ENCODE data around the gene UMODL1. TPM values are rescaled to one million over a fixed set of nuclear protein-coding genes. Genes with fewer than 3 reads are reported as not detected.

UMODL1 gene
- total and polyA plus RNA-seq, 10 of the 15 experiments (the other 5 are each of a cell fraction or from before 2014, with no cell fraction given): 0.01 to 0.11 (median 0.03) TPM; not detected in 5

GRCh38 chr21:42153746-42154145 lies 82.6 kb downstream of the UMODL1 start:
- no peaks in the 10 kb centered on the region for H3K4me1 ChIP-seq (ENCODE audit: control insufficient read depth, insufficient read depth, low read length)
- no peaks in the 10 kb centered on the region for H4K20me1 ChIP-seq (ENCODE audit: control insufficient read depth, insufficient read depth)
- RAD21 ChIA-PET (ENCODE audit: unreplicated experiment): interaction anchor here (1.3 kb wide), 1 partner anchor 105 kb away, joined by 3 read pairs; no protein-coding TSS in a partner anchor
- H3K36me3 ChIP-seq (ENCODE audit: control insufficient read depth in 2 of 2, insufficient read depth in 2 of 2, low read length in 1 of 2): no peaks in the 10 kb centered on the region
- POLR2A ChIA-PET: no interaction called here
- no peak overlapping the region for H3K27ac ChIP-seq (ENCODE audit: control insufficient read depth, insufficient read depth)
- H3K9me3 ChIP-seq (replicated peaks; ENCODE audit: control insufficient read depth, insufficient read depth, low read length): no peaks in the 10 kb centered on the region
- no peak overlapping the region for H2AFZ ChIP-seq (ENCODE audit: control insufficient read depth, low read depth, low read length)
- in situ Hi-C loops (cut with MboI) (no loop called here), intact Hi-C loops (cut with micrococcal nuclease; ENCODE audit: unreplicated experiment) (no loop called here)
- no peak for ATAC-seq
- no peak overlapping the region for H3K4me3 ChIP-seq
- H3K9ac ChIP-seq (ENCODE audit: control insufficient read depth, insufficient read depth, low read length): no peak overlapping the region
- SMC1A ChIA-PET (ENCODE audit: uncharacterized antibody, unreplicated experiment): interaction anchor here (1.7 to 3.0 kb wide), 3 partner anchors 8 to 105 kb away, joined by 5 to 13 read pairs (median 6); no protein-coding TSS in a partner anchor
- H3K79me2 ChIP-seq (ENCODE audit: control insufficient read depth, insufficient read depth, low read length): no peaks in the 10 kb centered on the region
- WGBS (ENCODE audit: insufficient coverage, insufficient replicate concordance, low lambda C conversion rate, missing lambda C conversion rate): 36% methylated on average over 13 of the region's 13 CpGs
- H3K27me3 ChIP-seq (replicated peaks in 1 of 2; ENCODE audit: control insufficient read depth in 2 of 2, insufficient read depth in 2 of 2, low read length in 1 of 2): no peaks in the 10 kb centered on the region; a peak in 2 of 4 replicates
- CTCF ChIA-PET: interaction anchor here (1.3 to 3.5 kb wide), 2 partner anchors 8 to 106 kb away, joined by 3 to 26 read pairs; no protein-coding TSS in a partner anchor
- no TSS peak for BruUV-seq (replicated peaks)
- no peak for FAIRE-seq
- DNase-seq (ENCODE audit: low read depth, low spot score): no peak
- no peak for TF ChIP-seq TCF7 (IDR thresholded peaks at IDR 0.05; ENCODE audit: borderline replicate concordance)
- TF ChIP-seq SMC3 (IDR thresholded peaks at IDR 0.05; ENCODE audit: borderline replicate concordance, low read length): no peak
- TF ChIP-seq CBX5 (IDR thresholded peaks at IDR 0.05; ENCODE audit: low read depth): no peak
- no peak for TF ChIP-seq CEBPB (IDR thresholded peaks at IDR 0.05; ENCODE audit: borderline replicate concordance in 1 of 2, low read depth in 2 of 2, low read length in 2 of 2)
- no peak for TF ChIP-seq PBX3 (IDR thresholded peaks at IDR 0.05; ENCODE audit: insufficient replicate concordance, low read depth, low read length)
- no peak for TF ChIP-seq EED (IDR thresholded peaks at IDR 0.05; ENCODE audit: low read depth)
- no peak for TF ChIP-seq PKNOX1 (IDR thresholded peaks at IDR 0.05)
- no peak for TF ChIP-seq SUZ12 (IDR thresholded peaks at IDR 0.05; ENCODE audit: unreplicated experiment)
- TF ChIP-seq BHLHE40 (IDR thresholded peaks at IDR 0.05; ENCODE audit: borderline replicate concordance in 1 of 2, low read depth in 2 of 2, low read length in 1 of 2): no peak
- TF ChIP-seq CBX3 (IDR thresholded peaks at IDR 0.05; ENCODE audit: borderline replicate concordance, low read depth): no peak
- no peak for TF ChIP-seq NRF1 (conservative IDR thresholded peaks at IDR 0.05; ENCODE audit: low read depth, low read length)
- TF ChIP-seq E2F8 (IDR thresholded peaks at IDR 0.05; ENCODE audit: low read depth, partially characterized antibody): no peak
- TF ChIP-seq HDGF (IDR thresholded peaks at IDR 0.05): no peak
- no peak for TF ChIP-seq BMI1 (IDR thresholded peaks at IDR 0.05; ENCODE audit: borderline replicate concordance)
- TF ChIP-seq RFX5 (IDR thresholded peaks at IDR 0.05; ENCODE audit: low read depth, low read length): no peak
- no peak for TF ChIP-seq RUNX3 (IDR thresholded peaks at IDR 0.05; ENCODE audit: low read length)
- no peak overlapping the region for H3K4me2 ChIP-seq (ENCODE audit: control insufficient read depth, insufficient read depth)

All from GM12878 (cell line).